ENCODE data around the gene ZNF600.
A peak's percentile ranks its signal among the peaks of the same experiment; 100 is the strongest.
"Not testable (repeated sequence)": the region's sequence is repeated elsewhere in the genome, so short reads cannot be mapped to it uniquely, and the experiment has no call there.

ZNF600 gene

DNA sequence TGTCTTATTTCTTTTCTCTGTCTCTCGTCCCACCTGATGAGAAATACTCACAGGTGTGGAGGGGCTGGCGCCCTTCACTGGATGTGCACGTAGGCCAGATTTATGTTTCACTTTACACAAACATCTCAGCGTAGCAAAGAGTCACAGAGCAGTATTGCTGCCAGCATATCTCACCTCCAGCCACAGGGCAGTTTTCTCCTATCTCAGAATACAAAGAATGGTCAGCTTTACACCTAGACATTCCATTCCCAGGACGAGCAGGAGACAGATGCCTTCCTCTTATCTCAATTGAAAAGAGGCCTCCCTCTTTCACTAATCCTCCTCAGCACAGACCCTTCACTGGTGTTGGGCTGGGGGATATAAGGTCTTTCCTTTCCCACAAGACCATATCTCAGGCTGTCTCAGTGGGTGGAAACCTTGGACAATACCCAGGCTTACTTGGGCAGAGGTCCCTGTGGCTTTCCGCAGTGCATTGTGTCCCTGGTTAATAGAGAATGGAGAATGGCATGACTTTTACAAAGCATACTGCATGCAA, 44.6 kb downstream of the ZNF600 start:
- DNase-seq (ENCODE audit: low spot score), result no peak

DNA sequence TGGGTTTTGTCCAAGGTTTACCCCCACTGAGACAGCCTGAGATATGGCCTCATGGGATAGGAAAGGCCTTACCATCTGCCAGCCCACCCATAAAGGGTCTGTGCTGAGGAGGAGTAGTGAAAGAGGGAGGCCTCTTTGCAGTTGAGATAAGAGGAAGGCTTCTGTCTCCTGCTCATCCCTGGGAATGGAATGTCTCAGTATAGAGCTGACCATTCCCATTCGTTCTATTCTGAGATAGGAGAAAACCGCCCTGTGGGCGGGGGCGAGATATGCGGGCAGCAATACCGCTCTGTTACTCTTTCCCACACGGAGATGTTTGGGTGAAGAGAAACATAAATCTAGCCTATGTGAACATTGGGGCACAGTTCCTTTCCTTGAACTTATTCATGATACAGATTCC, 45.2 kb downstream of the ZNF600 start:
- DNase-seq (ENCODE audit: low spot score), result not testable (repeated sequence)

DNA sequence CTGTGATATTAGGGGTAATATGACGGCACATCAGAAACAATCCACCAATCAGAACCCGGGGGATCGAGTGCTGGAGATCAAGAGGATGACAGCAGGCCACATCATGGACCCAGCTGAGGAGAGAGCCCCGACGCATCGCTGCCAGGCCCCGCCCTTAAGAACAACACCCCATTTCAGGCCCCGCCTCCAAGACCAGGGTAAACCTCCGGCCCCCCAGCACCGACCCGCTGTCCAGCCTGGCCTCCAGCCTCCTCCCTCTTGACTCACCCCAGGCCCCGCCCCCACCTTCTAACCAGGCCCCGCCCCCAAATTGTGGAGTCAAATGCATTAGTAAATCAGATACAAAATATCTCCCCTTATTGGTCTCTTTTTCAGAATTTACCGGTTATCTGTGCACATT, 47.0 kb downstream of the ZNF600 start:
- DNase-seq (ENCODE audit: low spot score), result no peak

DNA sequence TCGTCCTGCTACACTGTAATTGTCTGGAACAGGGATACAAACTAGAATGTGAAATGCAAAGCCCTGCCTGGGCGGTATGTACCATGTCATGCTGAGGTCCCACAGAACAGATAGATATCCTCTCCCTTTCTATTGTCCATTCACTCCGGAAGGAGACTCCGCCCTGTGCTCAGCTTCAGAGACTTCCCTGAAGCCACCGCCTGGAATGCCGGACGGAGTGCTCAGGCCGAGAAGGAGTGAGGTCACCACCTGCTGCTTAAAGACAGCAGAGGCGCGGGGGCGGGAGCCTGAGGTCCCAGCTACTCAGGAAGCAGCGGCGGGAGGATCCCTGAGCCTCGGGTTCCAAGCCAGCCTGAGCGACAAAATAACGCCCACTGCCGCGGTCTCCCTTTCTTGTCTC, 50.9 kb downstream of the ZNF600 start:
- no peak for DNase-seq (ENCODE audit: low spot score)

DNA sequence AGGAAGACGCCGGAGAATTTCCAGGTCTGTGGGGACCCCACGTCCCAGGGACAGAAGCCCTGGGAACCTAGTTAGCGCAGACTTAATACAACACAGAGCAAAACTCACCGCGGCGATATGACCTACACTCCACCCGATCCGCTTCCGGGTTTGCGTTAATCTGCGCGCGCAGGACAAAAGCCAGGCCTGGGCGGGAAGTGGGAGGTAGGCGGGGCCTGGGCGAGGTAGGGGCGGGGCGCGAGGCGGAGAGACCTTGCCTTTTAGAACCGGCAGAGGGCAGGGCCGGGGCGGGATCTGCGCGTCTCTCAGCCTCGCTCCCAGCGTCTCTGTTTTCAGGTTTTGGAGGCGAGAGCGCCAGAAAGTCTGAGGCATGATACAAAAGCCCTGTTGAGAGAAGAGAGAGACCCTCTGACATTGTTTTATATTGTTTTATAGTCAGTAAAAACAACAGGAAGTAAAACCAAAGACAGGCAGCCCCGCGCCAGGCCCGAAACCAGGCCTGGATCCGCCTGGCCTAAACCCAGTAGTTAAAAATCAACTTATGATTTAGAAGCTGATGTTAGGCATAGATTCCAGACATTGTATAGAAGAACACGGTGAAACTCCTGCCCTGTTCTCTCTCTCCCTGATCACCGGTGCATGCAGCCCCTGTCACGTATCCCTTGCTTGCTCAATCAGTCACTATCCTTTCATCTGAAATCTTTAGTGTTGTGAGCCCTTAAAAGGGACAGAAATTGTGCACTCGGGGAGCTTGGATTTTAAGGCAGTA, 51.5 kb downstream of the ZNF600 start, which contains the start of gene ZNF611:
Gene ZNF611 (minus strand): TSS at position 152 of the 769 bp plus-strand sequence. CDS start 19,150 bp downstream, outside the sequence.
- peak; percentile 96 for DNase-seq (ENCODE audit: low spot score)

DNA sequence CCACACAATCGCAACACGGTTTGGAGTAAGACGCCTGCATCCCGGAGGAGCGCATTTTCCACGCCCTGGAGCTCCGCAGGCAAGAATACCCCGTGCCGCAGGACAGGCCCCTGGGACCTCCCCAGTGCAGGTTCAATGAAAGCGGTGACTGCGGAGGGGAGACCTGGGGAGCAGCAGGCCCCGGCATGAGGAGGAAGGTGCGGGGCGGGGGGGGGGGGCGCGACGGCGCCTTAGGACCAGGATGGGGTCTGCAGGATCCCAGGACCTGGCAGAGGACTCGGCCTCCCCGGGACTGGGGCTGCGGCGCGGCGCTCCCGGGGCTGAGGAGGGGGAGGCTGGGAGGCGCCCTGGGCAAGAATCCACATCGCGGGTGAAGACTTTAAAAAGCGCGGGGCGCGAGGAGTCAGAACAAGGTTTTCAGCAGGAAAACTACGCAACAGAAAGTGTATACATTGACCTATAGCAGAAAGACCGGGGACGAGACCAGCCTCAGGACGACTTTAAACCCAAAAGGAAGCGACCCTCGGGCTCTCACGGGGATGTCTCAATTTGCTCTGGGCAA, 52.2 kb downstream of the ZNF600 start:
- peak; percentile 24 for DNase-seq (ENCODE audit: low spot score)

- DNase-seq (ENCODE audit: low spot score), result not testable (repeated sequence)
These were observed 60.5 kb downstream of the ZNF600 start for GRCh38 chr19:52726051-52726450.

- DNase-seq (ENCODE audit: low spot score), result no peak
These were observed 61.0 kb downstream of the ZNF600 start for GRCh38 chr19:52725528-52725961.

GRCh38 chr19:52724701-52725514, 61.7 kb downstream of the ZNF600 start:
- DNase-seq (ENCODE audit: low spot score), result no peak

DNA sequence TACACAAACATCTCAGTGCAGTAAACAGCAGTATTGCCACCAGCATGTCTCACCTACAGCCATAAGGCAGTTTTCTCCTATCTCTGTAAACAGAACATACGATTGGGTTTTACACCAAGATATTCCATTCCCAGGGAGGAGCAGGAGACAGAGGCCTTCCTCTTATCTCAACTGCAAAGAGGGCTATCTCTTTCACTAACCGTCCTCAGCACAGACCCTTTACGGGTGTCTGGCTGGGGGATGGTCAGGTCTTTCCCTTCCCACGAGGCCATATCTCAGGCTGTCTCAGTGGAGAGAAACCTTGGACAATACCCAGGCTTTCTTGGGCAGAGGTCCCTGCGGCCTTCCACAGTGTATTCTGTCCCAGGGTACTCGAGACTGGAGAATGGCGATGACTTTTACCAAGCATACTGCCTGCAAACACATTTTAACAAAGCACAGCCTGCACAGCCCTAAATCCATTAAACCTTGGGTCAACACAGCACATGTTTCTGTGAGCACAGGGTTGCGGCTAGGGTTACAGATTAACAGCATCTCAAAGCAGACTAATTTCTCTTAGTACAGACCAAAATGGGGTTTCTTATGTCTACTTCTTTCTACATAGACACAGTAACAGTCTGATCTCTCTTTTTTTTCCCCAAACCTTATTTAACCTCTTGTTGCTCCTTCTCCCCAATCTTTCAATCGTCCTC, 62.5 kb downstream of the ZNF600 start:
- DNase-seq (ENCODE audit: low spot score), result not testable (repeated sequence)

DNA sequence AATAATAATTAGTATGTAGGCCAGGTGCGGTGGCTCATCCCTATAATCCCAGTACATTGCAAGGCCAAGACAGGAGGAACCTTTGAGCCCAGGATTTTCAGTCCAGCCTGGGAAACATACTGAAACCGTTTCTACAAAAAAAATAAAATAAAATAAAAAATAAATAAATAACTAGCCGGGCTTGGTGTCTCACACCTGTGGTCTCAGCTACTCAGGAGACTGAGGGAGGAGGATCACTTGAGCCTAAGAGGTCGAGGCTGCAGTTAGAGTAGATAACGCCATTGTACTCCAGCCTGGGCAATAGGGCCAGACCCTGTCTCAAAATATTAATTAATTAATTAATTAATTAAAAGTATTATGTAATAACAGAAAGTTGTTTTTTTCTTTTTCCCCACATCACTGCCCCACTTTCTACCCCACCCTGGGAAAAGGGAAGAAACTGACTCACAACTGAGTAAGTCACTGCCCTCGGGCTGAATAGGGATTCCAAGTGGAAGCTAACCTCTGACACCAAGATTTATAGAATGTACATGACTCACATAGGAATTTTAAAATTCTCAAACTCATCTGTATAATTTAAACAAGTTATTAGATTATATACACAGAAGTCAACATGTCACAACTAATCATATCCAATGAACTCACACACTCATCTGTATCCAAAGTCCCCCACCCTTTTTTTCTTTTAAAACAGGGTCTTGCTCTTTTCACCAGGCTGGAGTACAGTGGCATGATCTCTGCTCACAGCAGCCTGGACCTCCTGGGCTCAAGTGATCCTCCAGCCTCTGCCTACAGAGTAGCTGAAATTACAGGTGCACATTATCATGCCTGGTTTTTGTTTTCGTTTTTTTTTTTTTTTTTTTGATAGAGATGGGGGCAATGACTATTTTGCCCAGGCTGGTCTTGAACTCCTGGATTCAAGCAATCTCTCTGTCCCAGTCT, 64.3 kb downstream of the ZNF600 start:
- peak; percentile 87 for DNase-seq (ENCODE audit: low spot score)

GRCh38 chr19:52720541-52720940, 66.0 kb downstream of the ZNF600 start:
- DNase-seq (ENCODE audit: low spot score), result not testable (repeated sequence)

DNA sequence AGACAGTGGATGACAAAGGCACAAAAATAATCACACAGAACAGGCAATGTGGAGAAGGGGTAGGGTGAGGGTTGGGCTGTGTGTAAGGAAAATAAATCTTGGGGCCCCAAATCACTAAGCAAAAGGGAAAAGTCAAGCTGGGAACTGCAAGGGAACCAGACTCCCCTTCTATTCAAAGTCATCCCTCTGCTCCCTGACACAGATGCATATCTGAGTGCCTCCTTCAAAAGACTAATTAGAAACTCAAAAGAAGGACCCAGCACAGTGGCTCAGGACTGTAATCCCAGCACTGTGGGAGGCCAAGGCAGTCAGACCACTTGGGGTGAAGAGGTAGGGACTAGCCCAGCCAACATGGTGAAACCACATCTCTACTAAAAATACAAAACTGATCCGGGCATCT, 70.1 kb downstream of the ZNF600 start:
- no peak for DNase-seq (ENCODE audit: low spot score)

- not testable (repeated sequence) for DNase-seq (ENCODE audit: low spot score)
These were observed 70.7 kb downstream of the ZNF600 start for GRCh38 chr19:52715902-52716301.

- not testable (repeated sequence) for DNase-seq (ENCODE audit: low spot score)
These were observed 71.3 kb downstream of the ZNF600 start for GRCh38 chr19:52715330-52715729.
